H9 (cell line): ENCODE results near the gene PNPO. TPM values are rescaled to one million over a fixed set of nuclear protein-coding genes. Genes with fewer than 3 reads are reported as not detected.

Experiments used
- DNase-seq: peaks from one replicate; pipeline ENCODE4 v3.0.0-alpha.2; 2017
- H2AFZ ChIP-seq: one replicate; pipeline ENCODE4 v1.6.1; 2013; ENCODE audit warnings: mild to moderate bottlenecking, low read length, control low read depth, moderate library complexity
- H2AK5ac ChIP-seq: 2 replicates; pipeline ENCODE4 v1.6.1; 2013; ENCODE audit warnings: low read length, control low read depth, mixed read lengths; ENCODE audit not compliant: insufficient read length
- H2BK120ac ChIP-seq: one replicate; pipeline ENCODE4 v1.6.1; 2013; ENCODE audit warnings: low read depth, mild to moderate bottlenecking, low read length, control low read depth, inconsistent platforms; ENCODE audit not compliant: poor library complexity, severe bottlenecking
- H2BK12ac ChIP-seq: 2 replicates; pipeline ENCODE4 v1.6.1; 2013; ENCODE audit warnings: low read length, control low read depth, mixed read lengths, low read depth; ENCODE audit not compliant: insufficient read length
- H2BK15ac ChIP-seq: 2 replicates; pipeline ENCODE4 v1.6.1; 2013; ENCODE audit warnings: low read depth, low read length, control low read depth
- H2BK20ac ChIP-seq: one replicate; pipeline ENCODE4 v1.6.1; 2013; ENCODE audit warnings: low read depth, mild to moderate bottlenecking, low read length, control low read depth, inconsistent platforms; ENCODE audit not compliant: poor library complexity, severe bottlenecking
- H2BK5ac ChIP-seq: 2 replicates; pipeline ENCODE4 v1.6.1; 2013; ENCODE audit warnings: low read length, control low read depth, mixed read lengths; ENCODE audit not compliant: insufficient read length
- H3K14ac ChIP-seq: 2 replicates; pipeline ENCODE4 v1.6.1; 2013; ENCODE audit warnings: low read length, control low read depth; ENCODE audit not compliant: insufficient read depth
- H3K18ac ChIP-seq: 2 replicates; pipeline ENCODE4 v1.6.1; 2013; ENCODE audit warnings: low read depth, mild to moderate bottlenecking, mixed read lengths, low read length, control low read depth; ENCODE audit not compliant: insufficient read length
- H3K23ac ChIP-seq: 2 replicates; pipeline ENCODE4 v1.6.1; 2013; ENCODE audit warnings: low read length, control low read depth, mixed read lengths, low read depth; ENCODE audit not compliant: insufficient read length
- H3K23me2 ChIP-seq: 2 replicates; pipeline ENCODE4 v1.6.1; 2013; ENCODE audit warnings: low read depth, mild to moderate bottlenecking, mixed read lengths, low read length, control low read depth; ENCODE audit not compliant: insufficient read length, poor library complexity, severe bottlenecking
- H3K27ac ChIP-seq: 2 replicates; pipeline ENCODE4 v1.5.1; 2013; ENCODE audit warnings: low read length, control low read depth, mixed read lengths, low read depth; ENCODE audit not compliant: insufficient read length
- H3K27me3 ChIP-seq: 2 replicates; pipeline ENCODE4 v1.6.1; 2013; ENCODE audit warnings: low read length, control low read depth, inconsistent platforms; ENCODE audit not compliant: insufficient read depth
- H3K4ac ChIP-seq: 2 replicates; pipeline ENCODE4 v1.6.1; 2013; ENCODE audit warnings: low read depth, mild to moderate bottlenecking, control low read depth, inconsistent platforms, low read length, moderate library complexity
- H3K4me1 ChIP-seq: 2 replicates; pipeline ENCODE4 v1.6.1; 2013; ENCODE audit warnings: low read length, control low read depth, inconsistent platforms; ENCODE audit not compliant: insufficient read depth
- H3K4me2 ChIP-seq: 2 replicates; pipeline ENCODE4 v1.6.1; 2013; ENCODE audit warnings: low read length, control low read depth, mixed read lengths; ENCODE audit not compliant: insufficient read length, insufficient read depth
- H3K56ac ChIP-seq: 2 replicates; pipeline ENCODE4 v1.6.1; 2013; ENCODE audit warnings: low read depth, mild to moderate bottlenecking, mixed read lengths, low read length, control low read depth; ENCODE audit not compliant: insufficient read length
- H3K79me1 ChIP-seq: 2 replicates; pipeline ENCODE4 v1.6.1; 2013; ENCODE audit warnings: low read depth, mild to moderate bottlenecking, moderate library complexity, low read length, control low read depth, inconsistent platforms; ENCODE audit not compliant: insufficient read depth, poor library complexity, severe bottlenecking
- H3K79me2 ChIP-seq: 2 replicates; pipeline ENCODE4 v1.6.1; 2013; ENCODE audit warnings: low read length, control low read depth, inconsistent platforms; ENCODE audit not compliant: insufficient read depth
- H3K9ac ChIP-seq: 2 replicates; pipeline ENCODE4 v1.6.1; 2013; ENCODE audit warnings: low read length, control low read depth, mixed read lengths; ENCODE audit not compliant: insufficient read length; ENCODE audit errors: extremely low read depth
- H3K9me3 ChIP-seq: one replicate; pipeline ENCODE4 v1.6.1; 2013; ENCODE audit warnings: low read depth, low read length, inconsistent platforms; ENCODE audit not compliant: control insufficient read depth
- H3T11ph ChIP-seq: one replicate; pipeline ENCODE4 v1.6.1; 2013; ENCODE audit warnings: mild to moderate bottlenecking, low read length, control low read depth, inconsistent platforms
- H4K20me1 ChIP-seq: one replicate; pipeline ENCODE4 v1.6.1; 2013; ENCODE audit not compliant: control insufficient read depth, insufficient read length, insufficient read depth
- H4K5ac ChIP-seq: 2 replicates; pipeline ENCODE4 v1.6.1; 2013; ENCODE audit warnings: low read depth, mild to moderate bottlenecking, mixed read lengths, low read length, control low read depth; ENCODE audit not compliant: insufficient read length
- H4K8ac ChIP-seq: replicated peaks from 2 replicates; pipeline ENCODE4 v1.6.1; 2013; ENCODE audit warnings: low read length, control low read depth, mixed read lengths, low read depth; ENCODE audit not compliant: insufficient read length
- H4K91ac ChIP-seq: 2 replicates; pipeline ENCODE4 v1.6.1; 2013; ENCODE audit warnings: low read depth, mild to moderate bottlenecking, moderate library complexity, mixed read lengths, low read length, control low read depth; ENCODE audit not compliant: insufficient read length
- H3K27ac Mint-ChIP-seq, 3 experiments: 2 replicates in 2 of 3; 3 replicates in 1 of 3; pipeline ENCODE4 v1.8.0; 2020 to 2021; ENCODE audit warnings: mixed read lengths in 3 of 3, mild to moderate bottlenecking in 1 of 3, moderate library complexity in 1 of 3
- H3K27me3 Mint-ChIP-seq: 2 replicates; pipeline ENCODE4 v1.8.0; 2021; ENCODE audit warnings: low read depth, mild to moderate bottlenecking, moderate library complexity, mixed read lengths
- H3K36me3 Mint-ChIP-seq, 3 experiments: 2 replicates in 2 of 3; 3 replicates in 1 of 3; pipeline ENCODE4 v1.8.0; 2020 to 2021; ENCODE audit warnings: low read depth in 3 of 3, mixed read lengths in 3 of 3; ENCODE audit not compliant: insufficient read depth in 1 of 3
- H3K4me1 Mint-ChIP-seq, 2 experiments: 2 replicates each; pipeline ENCODE4 v1.8.0; 2020; ENCODE audit warnings: mixed read lengths in 2 of 2
- H3K4me3 Mint-ChIP-seq, 2 experiments: 2 replicates in 1 of 2; 3 replicates in 1 of 2; pipeline ENCODE4 v1.8.0; 2020 to 2021; ENCODE audit warnings: mild to moderate bottlenecking in 2 of 2, mixed read lengths in 2 of 2, moderate library complexity in 1 of 2
- H3K9me3 Mint-ChIP-seq, 2 experiments: 2 replicates in 1 of 2; 3 replicates in 1 of 2; pipeline ENCODE4 v1.8.0; 2020; ENCODE audit warnings: mild to moderate bottlenecking in 2 of 2, mixed read lengths in 2 of 2, moderate library complexity in 1 of 2
- WGBS: extraction: QIAGEN DNeasy Blood & Tissue Kit; methylation state at CpG from one replicate; pipeline ENCODE4 v1.1.7; 2013; ENCODE audit warnings: missing lambda C conversion rate, low lambda C conversion rate, mixed read lengths; ENCODE audit not compliant: insufficient read length; ENCODE audit errors: extremely low coverage; 5-methylcytosine and 5-hydroxymethylcytosine counted together
- total RNA-seq: library from RNA; stranded (reverse); gene quantifications from 2 replicates; pipeline ENCODE4 v1.2.1, GENCODE V29; 2021
- TF ChIP-seq, protein P1 (sequence below): fragments of 200-600 bp; sonication (generic); conservative IDR thresholded peaks from 3 replicates; pipeline ENCODE4 v1.8.0; 2021; ENCODE audit warnings: antibody characterized with exemption, mild to moderate bottlenecking

PNPO gene
- total RNA-seq, 1 experiment from 2014 or later = 6.7 TPM

DNA sequence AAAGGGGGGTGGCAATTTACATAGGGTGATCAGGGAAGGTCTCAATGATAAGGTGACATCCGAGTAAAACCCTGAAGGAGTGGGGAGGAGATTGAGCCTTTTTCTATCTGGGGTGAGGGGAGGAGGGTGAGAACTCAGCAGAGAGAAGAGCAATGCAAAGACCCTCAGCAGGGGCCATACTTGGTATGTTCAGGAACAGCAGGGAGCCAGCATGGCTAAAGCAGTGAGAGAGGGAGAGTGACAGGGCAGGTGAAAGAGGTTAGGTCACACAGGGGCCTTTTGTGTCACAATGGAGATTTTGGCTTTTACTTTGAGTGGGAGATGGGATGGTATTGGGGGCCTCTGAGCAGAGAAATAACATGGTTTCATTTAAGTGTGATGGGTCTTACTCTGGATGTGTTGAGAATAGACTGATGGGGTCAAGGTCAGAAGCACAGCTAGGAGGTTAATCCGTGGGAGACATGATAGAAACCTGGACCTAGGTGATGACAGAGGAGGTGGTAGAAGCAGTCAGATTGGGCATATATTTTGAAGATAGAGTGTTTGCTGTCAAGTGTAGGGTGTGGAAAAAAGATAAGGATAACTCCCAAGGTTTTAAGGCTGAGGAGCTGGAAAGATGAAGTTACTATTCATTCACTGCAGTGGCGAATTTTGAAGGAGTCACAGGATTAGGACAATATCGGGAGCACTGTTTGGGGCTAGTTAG lies 39.2 kb upstream of the PNPO start:
- no peak overlapping the region for H4K8ac ChIP-seq
- H3K27me3 ChIP-seq = no peaks in the 10 kb centered on the region
- H3K9ac ChIP-seq = no peak overlapping the region
- no peak overlapping the region for H3K56ac ChIP-seq
- H3K4me2 ChIP-seq = peak overlapping the region; percentile 36
- Mint-ChIP-seq H3K27ac (peak overlapping the region in 2 of 3 experiments; percentile 19 to 20; a peak in 4 of 7 replicates), H3K4me3 (peak overlapping the region; percentile 2 to 61; a peak in 4 of 5 replicates), H3K36me3 (peaks cover 0 to 13% (median 12%) of the 10 kb centered on the region in 3 experiments; a peak in 5 of 7 replicates), H3K9me3 (no peaks in the 10 kb centered on the region), H3K4me1 (peaks cover 45% of the 10 kb centered on the region in 2 experiments), H3K27me3 (no peaks in the 10 kb centered on the region)
- H2BK120ac ChIP-seq = no peak overlapping the region
- no peak overlapping the region for H2AK5ac ChIP-seq
- TF ChIP-seq, protein P1, sequence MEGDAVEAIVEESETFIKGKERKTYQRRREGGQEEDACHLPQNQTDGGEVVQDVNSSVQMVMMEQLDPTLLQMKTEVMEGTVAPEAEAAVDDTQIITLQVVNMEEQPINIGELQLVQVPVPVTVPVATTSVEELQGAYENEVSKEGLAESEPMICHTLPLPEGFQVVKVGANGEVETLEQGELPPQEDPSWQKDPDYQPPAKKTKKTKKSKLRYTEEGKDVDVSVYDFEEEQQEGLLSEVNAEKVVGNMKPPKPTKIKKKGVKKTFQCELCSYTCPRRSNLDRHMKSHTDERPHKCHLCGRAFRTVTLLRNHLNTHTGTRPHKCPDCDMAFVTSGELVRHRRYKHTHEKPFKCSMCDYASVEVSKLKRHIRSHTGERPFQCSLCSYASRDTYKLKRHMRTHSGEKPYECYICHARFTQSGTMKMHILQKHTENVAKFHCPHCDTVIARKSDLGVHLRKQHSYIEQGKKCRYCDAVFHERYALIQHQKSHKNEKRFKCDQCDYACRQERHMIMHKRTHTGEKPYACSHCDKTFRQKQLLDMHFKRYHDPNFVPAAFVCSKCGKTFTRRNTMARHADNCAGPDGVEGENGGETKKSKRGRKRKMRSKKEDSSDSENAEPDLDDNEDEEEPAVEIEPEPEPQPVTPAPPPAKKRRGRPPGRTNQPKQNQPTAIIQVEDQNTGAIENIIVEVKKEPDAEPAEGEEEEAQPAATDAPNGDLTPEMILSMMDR = no peak
- H3K4me1 ChIP-seq = peaks cover 6% of the 10 kb centered on the region; the same call in 1 of the 2 replicates
- no peaks in the 10 kb centered on the region for H4K20me1 ChIP-seq
- DNase-seq = peak; percentile 82
- H3K27ac ChIP-seq = no peak overlapping the region
- no peak overlapping the region for H3K4ac ChIP-seq
- no peak overlapping the region for H2AFZ ChIP-seq
- H4K5ac ChIP-seq = no peak overlapping the region
- H3K23me2 ChIP-seq = no peaks in the 10 kb centered on the region
- H3K79me1 ChIP-seq = no peaks in the 10 kb centered on the region
- no peaks in the 10 kb centered on the region for H3K9me3 ChIP-seq
- no CpG with 5 or more reads among the region's 4 CpGs for WGBS
- H2BK12ac ChIP-seq = no peak overlapping the region
- no peak overlapping the region for H3T11ph ChIP-seq
- H2BK20ac ChIP-seq = no peak overlapping the region
- no peak overlapping the region for H3K23ac ChIP-seq
- no peak overlapping the region for H3K18ac ChIP-seq
- no peak overlapping the region for H3K14ac ChIP-seq
- no peaks in the 10 kb centered on the region for H3K79me2 ChIP-seq
- no peak overlapping the region for H2BK5ac ChIP-seq
- H2BK15ac ChIP-seq = no peak overlapping the region
- no peak overlapping the region for H4K91ac ChIP-seq
